Activated naive CD4-positive, alpha-beta T cell treated with Interleukin-2 at 50 U/mL for 16 hours (primary cell): ENCODE results near the gene ONECUT3.

Source experiments
- DNase-seq: peaks from one replicate; pipeline ENCODE4 v3.0.0-alpha.2; 2020

Gene ONECUT3

DNA sequence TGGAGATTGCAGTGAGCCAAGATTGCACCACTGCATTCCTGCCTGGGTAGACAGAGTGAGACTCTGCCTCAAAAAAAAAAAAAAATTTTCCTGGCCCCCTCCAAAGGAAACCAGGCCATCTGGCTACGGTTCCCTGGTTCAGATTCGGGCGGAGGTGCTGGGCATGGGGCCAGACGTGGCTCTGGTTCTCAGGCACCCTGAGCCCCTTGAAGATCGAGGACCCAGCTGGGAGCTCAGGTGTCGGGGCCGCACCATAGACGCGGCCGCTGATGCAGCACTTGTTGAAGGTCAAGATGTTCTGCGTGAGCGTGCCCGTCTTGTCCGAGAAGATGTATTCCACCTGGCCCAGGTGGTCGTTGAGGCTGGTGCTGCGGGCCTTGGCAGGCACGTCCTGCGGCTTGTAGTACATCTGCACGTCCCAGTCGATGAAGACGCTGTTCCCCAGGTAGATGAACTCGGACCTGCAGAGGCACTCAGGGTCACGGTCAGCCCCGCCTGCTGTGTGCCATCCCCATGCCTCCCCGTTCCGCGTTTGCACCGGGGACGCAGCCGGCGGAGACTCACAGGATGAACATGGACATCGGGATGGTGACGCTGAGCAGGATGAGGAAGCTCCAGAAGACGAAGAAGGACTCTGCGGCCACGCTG lies 46.5 kb downstream of the ONECUT3 start:
- no peak for DNase-seq

DNA sequence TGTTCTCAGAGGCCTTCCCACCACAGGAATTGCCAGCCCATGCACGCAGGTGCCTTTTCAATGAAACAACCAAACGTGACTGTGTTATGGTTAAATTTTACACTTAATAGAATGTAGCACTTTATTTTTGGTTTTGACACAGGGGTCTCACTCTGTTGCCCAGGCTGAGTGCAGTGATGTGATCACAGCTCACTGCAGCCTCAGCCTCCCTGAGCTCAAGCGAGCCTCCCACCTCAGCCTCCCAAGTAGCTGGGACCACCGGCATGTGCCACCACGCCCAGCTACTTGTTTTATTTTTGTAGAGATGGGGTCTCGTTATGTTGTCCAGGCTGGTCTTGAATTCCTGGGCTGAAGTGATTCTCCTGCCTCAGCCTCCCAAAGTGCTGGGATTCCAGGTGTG lies 51.6 kb downstream of the ONECUT3 start:
- no peak for DNase-seq

DNA sequence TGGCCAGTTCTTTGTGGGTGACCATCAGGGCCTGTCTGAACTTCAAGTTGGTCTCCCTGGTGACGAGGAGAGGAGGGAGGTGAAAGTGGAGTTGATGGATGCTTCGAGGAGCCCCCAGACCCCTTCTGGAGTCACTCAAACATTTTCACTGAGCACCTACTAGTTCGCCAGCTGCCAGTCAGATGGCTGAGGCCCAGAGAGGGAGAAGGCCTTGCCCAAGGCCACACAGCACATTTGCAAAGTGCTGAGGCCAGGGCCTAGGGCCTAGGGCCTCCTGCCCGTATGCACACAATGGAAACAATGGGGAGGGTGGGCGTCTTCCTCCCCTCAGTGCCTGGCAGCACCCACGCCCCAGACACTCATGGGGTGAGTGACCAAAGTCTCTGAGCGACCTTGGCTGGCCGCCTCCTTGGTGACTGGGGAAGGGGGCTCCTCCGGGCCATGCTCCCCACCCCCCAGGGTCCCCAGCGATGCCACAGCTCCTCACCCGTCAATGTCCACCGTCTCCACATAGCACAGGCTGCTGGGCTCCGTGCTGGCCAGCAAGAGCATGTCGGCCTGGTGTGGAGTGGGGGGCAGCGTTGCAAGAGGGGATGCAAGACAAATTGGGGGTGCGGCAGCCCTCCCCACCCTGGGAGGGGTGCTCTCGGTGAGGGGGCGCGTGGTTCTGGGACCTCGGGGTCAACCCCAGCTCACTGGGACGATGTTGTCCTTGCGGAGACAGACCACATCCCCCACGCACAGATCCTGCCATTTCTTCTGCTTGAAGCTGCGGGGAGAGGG lies 52.3 kb downstream of the ONECUT3 start:
- DNase-seq: no peak

DNA sequence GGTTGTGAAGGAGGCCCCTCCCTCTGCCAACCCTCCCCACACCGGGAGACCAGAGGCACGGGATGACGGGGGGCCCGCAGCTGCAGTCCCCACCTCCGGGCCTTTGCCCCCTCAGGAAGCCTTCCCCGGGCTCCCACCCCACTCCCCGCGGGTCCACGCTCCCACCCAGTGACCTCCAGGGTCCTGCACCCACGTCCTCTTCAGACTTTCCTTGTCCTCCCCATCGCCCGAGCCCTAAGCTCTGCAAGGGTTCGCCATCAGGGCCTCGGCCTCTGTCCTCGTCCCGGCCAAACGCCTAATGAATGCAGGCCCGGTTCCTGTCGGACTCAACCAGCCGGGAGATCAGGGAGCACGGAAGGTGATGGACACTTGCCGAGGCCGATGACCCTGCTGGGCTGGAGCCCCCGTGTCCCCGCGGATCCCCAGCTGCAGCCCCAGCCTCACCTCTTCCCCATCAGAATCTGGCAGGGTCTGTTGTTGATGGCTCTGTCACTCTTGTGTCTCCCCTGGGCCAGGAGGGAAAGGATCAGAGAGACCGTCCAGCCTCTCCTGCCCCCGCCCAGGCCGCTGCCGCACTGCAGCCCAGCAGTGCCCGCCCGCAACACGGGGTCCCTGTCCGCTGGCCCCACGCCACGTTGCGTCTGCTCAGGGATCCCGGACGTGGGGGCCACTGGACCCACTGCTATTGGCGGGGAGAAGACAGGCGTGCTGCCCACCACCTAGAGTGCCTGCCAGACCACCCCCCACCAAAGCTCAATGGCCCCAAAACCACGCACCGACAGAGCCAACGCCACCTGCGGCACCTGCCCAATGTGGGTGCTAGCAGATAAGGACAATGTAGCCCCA lies 53.1 kb downstream of the ONECUT3 start:
- DNase-seq: no peak

DNA sequence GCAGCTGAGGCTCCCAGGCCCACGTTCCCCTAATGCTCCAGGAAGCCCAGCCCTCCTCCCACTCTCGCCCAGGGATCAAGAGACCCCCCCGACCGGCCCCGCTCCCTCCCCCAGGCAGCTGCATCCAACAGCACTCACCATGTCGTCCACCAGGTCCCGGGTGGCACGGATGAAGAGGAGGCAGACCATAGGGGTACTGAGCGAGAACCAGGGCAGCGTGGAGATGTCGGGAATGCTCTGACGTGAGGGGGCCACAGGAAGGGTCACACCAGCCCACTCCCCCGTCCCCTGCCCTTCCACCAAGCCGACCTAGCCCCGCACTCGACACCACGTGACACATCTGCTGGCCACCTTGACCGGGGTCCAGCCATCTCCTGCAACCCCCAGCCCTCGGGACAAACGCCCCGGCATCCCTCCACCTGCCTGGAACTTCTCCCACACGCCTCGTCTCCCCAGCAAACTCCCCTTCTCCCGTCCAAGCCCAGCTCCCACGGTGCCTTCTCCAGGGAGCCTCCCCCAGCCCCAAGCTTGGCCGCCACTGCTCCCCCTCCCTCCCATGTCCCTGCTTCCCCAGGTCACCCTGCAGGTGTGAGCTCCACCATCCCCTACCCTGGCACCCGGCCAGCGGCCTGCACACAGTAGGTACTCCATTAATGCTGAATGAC lies 53.9 kb downstream of the ONECUT3 start:
- no peak for DNase-seq

DNA sequence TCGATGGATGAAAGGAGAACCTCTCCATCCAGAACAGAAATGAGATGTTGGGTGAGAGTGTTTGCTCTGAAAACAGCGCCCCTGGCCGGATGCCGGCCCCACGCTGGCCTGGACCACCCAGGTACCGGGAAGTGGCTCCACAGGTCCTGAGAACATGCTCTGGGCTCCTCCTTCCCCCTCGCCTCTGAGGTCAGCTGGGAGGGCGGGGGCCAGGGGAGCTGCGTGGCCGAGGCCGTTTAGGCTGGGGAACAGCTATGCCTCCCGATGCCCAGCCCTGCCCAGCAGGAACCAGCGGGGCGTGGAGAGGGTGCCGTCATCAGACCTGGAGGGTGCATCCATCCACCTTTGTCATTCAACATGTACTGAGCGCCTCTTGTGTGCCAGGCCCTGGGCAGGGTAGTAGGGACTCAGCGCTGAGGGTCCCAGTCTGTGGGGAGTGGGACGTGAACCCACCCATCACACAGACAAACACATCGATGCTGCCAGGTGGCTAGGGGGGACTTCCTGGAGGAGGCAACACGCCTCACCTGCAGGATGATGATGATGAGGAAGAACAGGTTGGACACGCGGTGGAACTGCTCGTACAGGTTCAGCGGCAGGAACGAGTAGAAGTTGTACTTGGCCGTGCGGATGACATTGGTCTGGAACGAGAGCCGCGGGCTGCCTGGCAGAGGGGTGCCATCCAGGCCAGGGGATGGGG lies 54.5 kb downstream of the ONECUT3 start:
- no peak for DNase-seq

DNA sequence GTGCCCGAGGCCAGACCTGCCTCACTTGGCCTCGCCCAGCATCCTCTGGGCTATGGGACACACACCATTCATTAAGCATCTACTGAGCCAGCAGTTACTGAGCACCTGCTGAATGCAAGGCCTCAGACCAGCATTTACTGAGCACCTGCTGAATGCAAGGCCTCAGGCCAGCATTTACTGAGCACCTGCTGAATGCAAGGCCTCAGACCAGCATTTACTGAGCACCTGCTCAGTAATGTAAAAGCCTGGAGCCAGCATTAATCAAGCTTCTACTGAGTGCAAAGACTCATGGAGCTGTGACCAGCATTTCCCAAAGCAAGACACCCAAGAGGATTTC lies 55.1 kb downstream of the ONECUT3 start:
- no peak for DNase-seq

DNA sequence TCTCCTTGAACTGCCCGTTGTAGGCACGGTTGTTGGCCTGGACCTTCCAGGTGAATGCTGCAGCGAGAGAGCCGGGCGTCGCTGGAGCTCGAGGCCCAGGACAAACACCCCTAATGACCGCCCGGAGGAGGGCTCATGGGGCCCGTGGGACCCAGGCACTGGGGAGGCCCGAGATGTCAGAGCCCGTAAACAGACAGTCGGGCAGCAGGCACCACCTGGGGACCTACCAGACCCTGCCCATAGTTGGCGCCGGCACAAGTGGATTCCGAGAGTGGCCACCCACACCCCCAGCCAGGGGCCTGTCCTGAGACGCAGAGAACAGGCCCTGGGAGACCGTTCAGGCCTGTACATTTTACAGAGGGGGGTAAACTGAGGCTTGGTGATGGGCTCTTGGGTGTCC lies 56.4 kb downstream of the ONECUT3 start:
- DNase-seq: no peak

DNA sequence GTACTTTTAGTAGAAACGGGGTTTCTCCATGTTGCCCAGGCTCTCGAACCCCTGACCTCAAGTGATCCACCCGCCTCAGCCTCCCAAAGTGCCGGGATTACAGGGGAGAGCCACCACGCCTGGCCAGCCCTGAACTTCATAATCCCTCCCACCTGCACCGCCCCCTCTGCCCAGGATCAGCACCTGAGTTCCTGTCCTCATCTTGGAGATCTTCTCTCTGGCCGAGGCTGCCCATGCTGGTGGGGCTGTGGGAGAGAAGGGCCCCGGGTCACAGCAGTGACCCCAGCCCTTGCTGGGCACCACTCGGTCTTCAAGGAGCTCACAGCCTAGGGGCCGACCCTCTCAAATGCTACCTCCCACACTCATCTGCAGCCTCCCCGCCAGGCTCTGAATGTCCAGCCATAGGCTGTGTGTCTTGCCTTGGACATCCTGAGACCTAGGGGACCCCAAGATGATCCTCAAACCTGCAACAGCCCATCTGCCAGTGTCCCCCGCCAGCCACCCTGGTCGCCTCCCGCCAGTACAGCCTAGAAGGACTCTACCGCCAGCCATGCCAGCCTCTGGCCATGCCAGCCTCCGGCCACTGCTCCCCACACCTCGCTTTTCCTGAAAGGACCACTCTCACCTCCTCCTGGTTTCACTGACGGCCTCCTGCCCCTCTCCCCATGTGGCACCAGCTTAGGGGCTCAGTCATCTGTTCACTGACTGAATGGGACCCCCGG lies 57.3 kb downstream of the ONECUT3 start:
- no peak for DNase-seq

DNA sequence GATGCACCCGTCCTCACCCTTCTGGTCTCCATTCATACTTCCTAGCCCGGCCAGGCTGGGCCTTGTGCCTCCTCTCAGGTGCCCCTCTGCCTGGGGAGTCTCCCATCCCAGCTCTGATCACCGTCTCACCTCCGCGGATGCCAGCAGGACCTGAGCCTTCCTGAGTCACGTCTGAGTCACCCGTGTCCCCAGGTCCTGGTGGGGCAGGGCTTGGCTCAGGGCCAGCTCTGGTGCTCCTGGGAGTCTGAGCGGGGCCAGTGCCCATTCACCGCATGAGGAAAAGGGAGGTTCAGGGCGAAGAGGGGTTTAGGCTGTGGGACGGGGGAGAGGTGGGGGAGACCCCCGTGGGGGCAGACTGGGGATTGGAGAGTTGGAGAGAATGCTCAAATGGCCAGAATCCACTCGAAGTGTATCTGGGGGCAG lies 58.2 kb downstream of the ONECUT3 start:
- peak; percentile 60 for DNase-seq

DNA sequence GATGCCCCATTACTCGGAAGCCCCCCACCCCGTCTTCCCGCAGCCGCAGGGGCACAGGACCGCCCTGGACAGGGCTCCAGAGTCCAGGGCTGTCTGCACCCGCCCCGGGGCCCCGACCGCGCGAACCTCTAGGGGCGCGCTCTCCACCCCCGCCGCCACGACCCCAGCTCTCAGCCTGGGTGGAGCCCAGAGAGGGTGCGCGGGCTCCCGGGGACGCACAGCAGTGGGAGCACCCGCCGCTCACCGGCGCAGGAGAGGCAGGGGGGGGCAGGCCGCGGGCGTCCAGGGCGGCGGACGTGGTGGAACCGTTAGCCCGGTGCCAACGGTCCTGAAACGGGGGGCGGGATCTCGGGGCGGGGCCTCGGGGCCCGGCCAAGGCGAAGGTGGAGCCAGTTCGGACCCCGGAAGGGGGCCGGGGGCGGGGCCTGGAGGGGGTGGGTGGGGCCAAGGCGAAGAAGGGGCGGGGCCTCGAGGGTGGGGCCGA lies 58.7 kb downstream of the ONECUT3 start, which contains the start of gene ATP8B3:
Gene ATP8B3 (minus strand): TSS at position 335 of the 484 bp plus-strand sequence. CDS start 540 bp downstream, outside the sequence.
- no peak for DNase-seq

DNA sequence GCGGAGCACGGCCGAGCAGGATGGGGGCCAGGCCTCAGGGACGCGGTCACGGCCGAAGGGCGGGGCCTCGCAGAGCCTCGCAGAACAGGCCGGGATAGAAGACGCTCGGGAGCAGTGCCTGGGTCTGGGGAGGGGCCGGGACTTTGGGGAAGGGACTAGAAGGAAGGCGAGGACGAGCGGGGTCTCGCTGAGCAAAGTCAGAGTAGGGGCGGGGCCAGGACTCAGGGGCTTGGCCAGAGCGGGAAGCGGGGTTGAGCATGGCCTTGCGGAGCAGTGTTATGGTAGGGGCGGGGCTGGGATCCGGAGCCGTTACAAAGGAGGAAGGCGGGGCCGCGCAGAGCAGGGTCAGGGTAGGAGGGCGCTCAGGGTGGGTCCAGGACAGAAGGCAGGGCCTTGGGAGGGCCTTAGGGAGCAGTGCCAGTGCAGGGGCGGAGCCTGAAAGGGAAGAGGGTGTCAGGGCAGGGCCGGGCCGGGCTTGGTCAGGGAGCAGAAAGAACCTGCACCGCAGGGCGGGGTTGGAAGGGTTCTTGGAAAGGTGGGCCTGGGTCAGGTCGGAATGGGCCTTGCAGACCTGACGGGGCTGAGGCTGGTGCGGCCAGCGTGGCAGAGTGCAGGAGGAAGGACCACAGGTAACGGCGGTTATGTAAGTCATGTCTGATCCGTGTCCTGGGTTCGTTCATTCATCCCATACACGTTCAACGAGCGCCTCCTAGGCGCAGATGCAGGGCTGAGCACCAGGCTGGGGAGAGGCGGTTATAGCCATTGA lies 59.3 kb downstream of the ONECUT3 start:
- peak; percentile 84 for DNase-seq

DNA sequence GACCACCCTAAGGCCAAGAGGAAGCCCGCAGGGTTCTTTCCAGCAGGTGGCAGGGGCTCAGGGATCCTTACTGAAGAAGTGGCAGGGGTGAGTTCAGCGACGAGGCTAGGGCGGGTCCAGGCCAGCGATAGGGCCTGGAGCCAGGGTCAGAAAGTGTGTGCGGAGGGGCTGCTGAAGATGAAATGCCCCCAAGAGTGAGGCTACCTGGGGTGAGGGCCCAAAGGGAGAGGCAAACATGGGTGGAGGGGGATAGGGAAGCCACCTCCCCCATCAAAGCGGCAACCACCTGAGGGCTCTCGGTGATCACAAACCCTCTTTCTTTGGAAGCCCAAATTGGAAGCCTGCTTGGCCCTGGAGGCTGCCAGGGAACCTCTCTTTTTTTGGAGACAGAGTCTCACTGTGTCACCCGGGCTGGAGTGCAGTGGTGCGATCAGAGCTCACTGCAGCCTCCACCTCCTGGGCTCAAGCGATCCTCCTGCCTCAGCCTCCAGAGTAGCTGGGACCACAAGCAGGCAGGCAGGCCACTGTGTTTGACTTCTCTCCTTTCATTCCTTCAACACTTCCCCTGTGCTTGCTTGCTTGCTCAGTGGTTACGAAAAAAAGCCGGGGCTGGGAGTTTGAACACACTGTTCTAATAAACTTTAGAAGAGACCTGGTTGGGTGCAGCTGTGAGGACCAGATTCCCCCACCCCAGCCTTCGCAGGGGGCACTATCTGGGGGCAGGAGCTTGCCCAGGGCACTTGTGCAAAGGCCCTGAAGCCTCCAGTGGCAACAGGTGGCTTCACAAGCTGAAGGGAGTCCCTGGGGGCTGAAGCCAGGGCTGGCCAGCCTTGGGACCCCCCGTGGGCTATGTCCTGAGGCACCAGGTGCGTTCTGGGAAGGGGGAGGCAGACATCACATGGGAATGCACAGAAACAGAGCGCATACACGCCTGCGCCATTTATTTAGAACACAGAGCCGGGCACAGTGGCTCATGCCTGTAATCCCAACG lies 60.2 kb downstream of the ONECUT3 start:
- no peak for DNase-seq

DNA sequence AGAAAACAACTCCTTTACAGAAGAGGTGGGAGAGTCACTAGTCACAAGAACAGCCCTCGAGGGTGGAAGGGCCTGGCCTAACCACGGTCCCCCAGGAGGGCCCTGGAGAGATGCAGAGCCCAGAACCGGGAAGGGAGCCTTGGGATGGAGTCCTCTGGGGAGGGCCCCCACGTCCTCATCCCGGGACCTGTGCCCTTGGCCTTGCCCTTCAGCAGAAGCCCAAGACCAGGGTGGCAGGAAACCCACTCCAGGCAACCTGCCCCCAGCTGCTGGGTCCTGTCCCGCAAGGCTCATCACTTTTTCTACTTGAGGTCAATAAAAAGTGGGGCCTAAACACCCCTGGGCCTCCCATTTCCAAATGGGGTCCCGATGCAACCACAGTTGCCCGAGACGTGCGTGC lies 61.1 kb downstream of the ONECUT3 start:
- DNase-seq: no peak

DNA sequence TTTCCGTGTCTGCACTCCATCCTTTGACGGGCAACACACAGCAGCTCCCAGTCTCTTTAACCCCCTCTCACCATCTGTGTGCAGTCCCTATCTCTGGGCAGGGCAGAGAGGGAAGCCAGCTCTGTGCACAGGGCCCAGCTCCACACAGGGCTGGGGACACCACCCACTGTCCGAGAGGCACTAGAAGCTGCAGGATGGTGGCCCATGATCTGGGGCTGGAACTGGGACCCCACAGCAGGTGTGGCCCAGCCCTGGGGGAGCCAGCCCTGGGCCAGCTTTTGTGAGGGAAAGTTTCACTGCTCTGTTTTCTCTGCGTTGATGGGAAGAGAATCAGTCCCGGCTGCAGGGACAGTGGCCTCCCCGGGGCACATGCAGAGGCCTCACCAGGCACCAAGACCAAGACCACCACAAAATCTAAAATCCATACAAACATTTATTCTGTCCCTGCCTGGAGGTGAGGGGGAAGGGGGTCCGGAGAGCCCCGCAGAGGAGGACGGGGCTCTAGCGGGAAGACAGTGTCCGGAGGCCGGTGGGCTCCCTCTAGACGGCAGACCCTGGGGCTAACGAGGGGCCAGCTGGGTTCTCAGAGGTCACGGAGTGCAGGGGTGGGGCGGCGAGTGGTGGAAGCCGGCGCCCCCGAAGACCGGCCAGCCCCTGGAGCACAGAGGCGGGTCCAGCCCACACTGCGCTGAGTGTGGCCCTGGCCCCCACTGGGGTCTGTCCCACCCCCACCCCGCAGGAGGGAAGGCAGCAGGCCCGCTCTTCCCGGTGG lies 61.7 kb downstream of the ONECUT3 start:
- no peak for DNase-seq

DNA sequence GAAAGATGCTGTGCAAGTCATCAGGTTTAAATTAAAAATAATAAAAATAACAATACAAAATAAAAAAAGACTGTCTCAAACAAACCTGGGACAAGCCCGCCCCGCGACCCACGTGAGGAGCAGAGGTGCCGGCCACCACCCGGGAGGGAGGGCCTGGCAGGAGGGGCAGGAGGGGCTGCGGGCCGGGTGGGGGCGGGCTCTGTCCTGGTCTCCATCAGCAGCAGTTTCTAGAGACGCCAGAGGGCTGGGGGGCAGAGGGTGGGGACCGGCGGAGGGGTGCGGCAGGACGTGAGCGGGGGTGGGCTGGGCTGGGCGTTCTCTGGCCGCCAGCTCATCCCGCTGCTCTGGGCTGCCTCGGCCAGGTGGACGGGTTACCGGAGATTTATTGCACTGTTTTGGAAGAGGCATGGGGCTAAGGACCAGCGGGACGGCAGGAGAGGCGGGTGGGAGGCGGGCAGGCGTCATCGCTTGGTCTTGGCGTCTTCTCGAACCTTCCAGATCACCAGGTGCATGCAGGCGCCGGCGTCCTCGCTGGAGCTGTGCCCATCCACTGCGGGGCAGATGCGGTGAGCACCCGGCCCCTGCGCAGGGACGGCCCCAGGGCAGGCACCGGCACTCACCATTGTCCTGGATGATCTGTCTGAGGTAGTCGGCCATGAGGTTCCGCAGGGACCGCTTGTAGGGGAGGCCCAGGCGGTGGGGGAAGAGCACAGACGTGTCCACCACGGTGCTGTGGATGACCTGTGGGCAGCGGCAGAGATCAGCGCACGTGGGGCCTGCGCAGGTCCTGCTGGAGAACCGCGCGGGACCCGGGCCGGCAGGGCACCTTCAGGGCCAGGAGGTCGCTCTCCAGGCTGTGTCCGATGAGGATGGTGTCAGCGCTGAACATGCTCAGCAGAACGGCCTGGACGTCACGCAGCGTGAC lies 62.6 kb downstream of the ONECUT3 start:
- DNase-seq: no peak

DNA sequence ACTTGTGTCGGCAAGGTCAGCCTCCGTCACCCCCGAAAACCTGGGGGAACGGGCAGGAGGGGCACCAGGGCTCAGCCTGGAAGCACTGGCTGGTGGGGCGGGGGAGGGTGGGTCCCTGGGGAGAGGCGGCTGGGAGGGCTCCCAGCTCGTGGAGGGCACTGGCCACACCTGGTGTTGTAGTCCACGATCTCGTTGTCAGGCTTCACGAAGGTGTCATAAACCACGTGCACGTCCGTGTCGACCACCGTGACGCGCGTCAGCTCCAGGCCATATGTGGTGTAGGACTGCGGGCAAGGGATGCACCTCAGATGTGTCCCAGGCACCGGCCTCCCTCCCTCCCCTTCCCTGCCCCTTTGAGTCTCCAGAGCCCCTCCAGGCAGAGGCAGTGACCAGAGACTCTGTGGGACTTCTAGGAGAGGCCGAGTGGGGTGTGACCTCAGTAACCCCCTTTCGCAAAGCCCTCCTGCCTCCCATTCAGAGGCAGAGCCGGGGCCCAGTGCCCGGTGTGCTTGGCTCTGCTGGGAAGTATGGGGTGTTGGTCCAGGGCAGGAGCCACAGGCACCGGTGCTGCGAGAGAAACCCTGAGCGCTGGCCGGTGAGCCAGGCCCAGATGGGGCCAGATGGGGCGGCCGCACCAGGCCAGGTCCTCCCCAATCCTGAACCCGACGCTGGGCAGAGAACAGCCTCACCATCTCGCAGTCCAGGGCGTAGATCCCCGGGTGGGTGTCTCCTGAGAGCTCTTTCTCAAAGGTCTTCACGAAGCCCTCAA lies 63.4 kb downstream of the ONECUT3 start:
- DNase-seq: no peak
